Liver (tissue), 9 donors: ENCODE data around the gene TPGS2. TPM values are rescaled to one million over a fixed set of nuclear protein-coding genes. Genes with fewer than 3 reads are reported as not detected.

Source experiments
- DNase-seq: peaks from one replicate; pipeline ENCODE4 v3.0.0-alpha.2; 2017; ENCODE audit warnings: low spot score
- H3K27ac ChIP-seq, 2 donors: one replicate each; pipeline ENCODE4 v1.7.0; 2013; ENCODE audit warnings: inconsistent platforms in 2 of 2, low read length in 2 of 2, control low read depth in 1 of 2, low read depth in 1 of 2, mild to moderate bottlenecking in 1 of 2
- H3K27me3 ChIP-seq, 4 donors: one replicate each; pipeline versions ENCODE4 v1.6.1 to v1.7.0; 2013; ENCODE audit warnings: low read length in 3 of 4, inconsistent platforms in 1 of 4, mild to moderate bottlenecking in 1 of 4, moderate library complexity in 1 of 4; ENCODE audit not compliant: control insufficient read depth in 4 of 4, insufficient read depth in 4 of 4
- H3K36me3 ChIP-seq, 4 donors: one replicate each; pipeline versions ENCODE4 v1.6.1 to v1.7.0; 2013; ENCODE audit warnings: low read length in 3 of 4, mild to moderate bottlenecking in 3 of 4, low read depth in 1 of 4, moderate library complexity in 1 of 4; ENCODE audit not compliant: control insufficient read depth in 4 of 4, insufficient read depth in 3 of 4
- H3K4me1 ChIP-seq, 4 donors: one replicate each; pipeline versions ENCODE4 v1.6.1 to v1.7.0; 2013; ENCODE audit warnings: low read length in 3 of 4, mild to moderate bottlenecking in 3 of 4, moderate library complexity in 1 of 4; ENCODE audit not compliant: control insufficient read depth in 4 of 4, insufficient read depth in 4 of 4
- H3K4me3 ChIP-seq, 3 donors: one replicate each; pipeline versions ENCODE4 v1.6.1 to v1.7.0; 2013; ENCODE audit warnings: low read length in 3 of 3, control low read depth in 1 of 3, low read depth in 1 of 3, mild to moderate bottlenecking in 1 of 3
- H3K9ac ChIP-seq, 2 donors: one replicate each; pipeline ENCODE4 v1.7.0; 2013; ENCODE audit warnings: low read length in 2 of 2, mild to moderate bottlenecking in 2 of 2, moderate library complexity in 2 of 2, control low read depth in 1 of 2, low read depth in 1 of 2
- H3K9me3 ChIP-seq, 4 donors: one replicate each; pipeline versions ENCODE4 v1.6.1 to v1.7.0; 2013; ENCODE audit warnings: low read length in 3 of 4; ENCODE audit not compliant: control insufficient read depth in 4 of 4
- ATF3 ChIP-seq: IDR thresholded peaks from 2 replicates; pipeline ENCODE4 v1.6.1; 2016; ENCODE audit warnings: antibody characterized with exemption
- CTCF ChIP-seq: fragments of 150-350 bp; IDR thresholded peaks from 2 replicates; pipeline ENCODE4 v1.5.1; 2017; ENCODE audit warnings: improper control_type of control experiment, low read depth, low read length; ENCODE audit not compliant: missing input control
- EGR1 ChIP-seq, 2 donors: IDR thresholded peaks; 2 replicates each; pipeline ENCODE4 v1.6.1; 2016 to 2018; ENCODE audit warnings: antibody characterized with exemption in 2 of 2, low read depth in 2 of 2
- FOXA2 ChIP-seq: IDR thresholded peaks from 2 replicates; pipeline ENCODE4 v1.6.1; 2016; ENCODE audit warnings: antibody characterized with exemption
- GABPA ChIP-seq, 2 donors: IDR thresholded peaks in 1 of 2; conservative IDR thresholded peaks in 1 of 2; 2 replicates each; pipeline ENCODE4 v1.6.1; 2016; ENCODE audit warnings: antibody characterized with exemption in 2 of 2, mild to moderate bottlenecking in 1 of 2, moderate library complexity in 1 of 2
- HNF4A ChIP-seq, 2 donors: conservative IDR thresholded peaks; 2 replicates each; pipeline ENCODE4 v1.6.1; 2016; ENCODE audit warnings: antibody characterized with exemption in 2 of 2, mild to moderate bottlenecking in 2 of 2
- HNF4G ChIP-seq: IDR thresholded peaks from 2 replicates; pipeline ENCODE4 v1.6.1; 2016; ENCODE audit warnings: antibody characterized with exemption
- NR2F2 ChIP-seq: IDR thresholded peaks from 2 replicates; pipeline ENCODE4 v1.6.1; 2016; ENCODE audit warnings: antibody characterized with exemption
- RAD21 ChIP-seq, 2 donors: IDR thresholded peaks; 2 replicates each; pipeline ENCODE4 v1.6.1; 2016; ENCODE audit warnings: antibody characterized with exemption in 2 of 2, mild to moderate bottlenecking in 2 of 2
- SP1 ChIP-seq: IDR thresholded peaks from 2 replicates; pipeline ENCODE4 v1.6.1; 2018; ENCODE audit warnings: antibody characterized with exemption, mild to moderate bottlenecking
- TAF1 ChIP-seq: conservative IDR thresholded peaks from 2 replicates; pipeline ENCODE4 v1.6.1; 2016; ENCODE audit warnings: antibody characterized with exemption, mild to moderate bottlenecking
- YY1 ChIP-seq: IDR thresholded peaks from 2 replicates; pipeline ENCODE4 v1.6.1; 2016; ENCODE audit warnings: antibody characterized with exemption, mild to moderate bottlenecking
- ZBTB33 ChIP-seq: IDR thresholded peaks from 2 replicates; pipeline ENCODE4 v1.6.1; 2016; ENCODE audit warnings: antibody characterized with exemption
- WGBS: extraction: QIAGEN DNeasy Blood & Tissue Kit; methylation state at CpG from one replicate; pipeline ENCODE4 v1.1.7; 2013; 5-methylcytosine and 5-hydroxymethylcytosine counted together
- polyA plus RNA-seq, 2 donors: library from polyadenylated mRNA; stranded (reverse) in 1 of 2; unstranded in 1 of 2; fragments of 200-250 nt in 1 of 2; fragments of >200 nt in 1 of 2; fragmentation: Nextera tagmentation in 1 of 2; extraction: Ambion mirVana in 1 of 2; gene quantifications; one replicate each; pipeline versions ENCODE4 v1.2.1 to v1.2.3, GENCODE V29; 2013 to 2015
- total RNA-seq, 2 donors: library from RNA; depleted of rRNA; stranded (reverse); fragments of >200 nt; gene quantifications; one replicate each; pipeline ENCODE4 v1.2.3, GENCODE V29; 2014
- TF ChIP-seq, protein P1 (sequence below): IDR thresholded peaks from 2 replicates; pipeline ENCODE4 v1.6.1; 2016; ENCODE audit warnings: antibody characterized with exemption, mild to moderate bottlenecking
- donor health status: healthy.
- donor health status: healthy.
- donor health status: healthy.
- donor health status: healthy.
- donor health status: healthy.

The TPGS2 gene
- total and polyA plus RNA-seq, 4 donors: 20.2 to 57.4 (median 21.2) TPM

GRCh38 chr18:36831139-36831538, 2.3 kb upstream of the TPGS2 start (continued):
- TF ChIP-seq, protein P1, sequence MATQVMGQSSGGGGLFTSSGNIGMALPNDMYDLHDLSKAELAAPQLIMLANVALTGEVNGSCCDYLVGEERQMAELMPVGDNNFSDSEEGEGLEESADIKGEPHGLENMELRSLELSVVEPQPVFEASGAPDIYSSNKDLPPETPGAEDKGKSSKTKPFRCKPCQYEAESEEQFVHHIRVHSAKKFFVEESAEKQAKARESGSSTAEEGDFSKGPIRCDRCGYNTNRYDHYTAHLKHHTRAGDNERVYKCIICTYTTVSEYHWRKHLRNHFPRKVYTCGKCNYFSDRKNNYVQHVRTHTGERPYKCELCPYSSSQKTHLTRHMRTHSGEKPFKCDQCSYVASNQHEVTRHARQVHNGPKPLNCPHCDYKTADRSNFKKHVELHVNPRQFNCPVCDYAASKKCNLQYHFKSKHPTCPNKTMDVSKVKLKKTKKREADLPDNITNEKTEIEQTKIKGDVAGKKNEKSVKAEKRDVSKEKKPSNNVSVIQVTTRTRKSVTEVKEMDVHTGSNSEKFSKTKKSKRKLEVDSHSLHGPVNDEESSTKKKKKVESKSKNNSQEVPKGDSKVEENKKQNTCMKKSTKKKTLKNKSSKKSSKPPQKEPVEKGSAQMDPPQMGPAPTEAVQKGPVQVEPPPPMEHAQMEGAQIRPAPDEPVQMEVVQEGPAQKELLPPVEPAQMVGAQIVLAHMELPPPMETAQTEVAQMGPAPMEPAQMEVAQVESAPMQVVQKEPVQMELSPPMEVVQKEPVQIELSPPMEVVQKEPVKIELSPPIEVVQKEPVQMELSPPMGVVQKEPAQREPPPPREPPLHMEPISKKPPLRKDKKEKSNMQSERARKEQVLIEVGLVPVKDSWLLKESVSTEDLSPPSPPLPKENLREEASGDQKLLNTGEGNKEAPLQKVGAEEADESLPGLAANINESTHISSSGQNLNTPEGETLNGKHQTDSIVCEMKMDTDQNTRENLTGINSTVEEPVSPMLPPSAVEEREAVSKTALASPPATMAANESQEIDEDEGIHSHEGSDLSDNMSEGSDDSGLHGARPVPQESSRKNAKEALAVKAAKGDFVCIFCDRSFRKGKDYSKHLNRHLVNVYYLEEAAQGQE: no peak
- TF ChIP-seq YY1 (no peak), HNF4G (no peak), GABPA (IDR thresholded peaks at IDR 0.05 in 1 of 2, conservative IDR thresholded peaks at IDR 0.05 in 1 of 2) (no peak), ATF3 (no peak), SP1 (no peak), EGR1 (IDR thresholded peaks at IDR 0.05; ENCODE audit: low read depth in 2 of 2) (no peak)

- Histone ChIP-seq H3K9me3 (no peaks in the 10 kb centered on the region), H3K4me1 (peaks cover 2 to 14% (median 12%) of the 10 kb centered on the region in 4 donors), H3K27me3 (no peaks in the 10 kb centered on the region), H3K4me3 (peak overlapping the region in 1 of 3 donors; percentile 49), H3K27ac (no peak overlapping the region), H3K9ac (no peak overlapping the region), H3K36me3 (no peaks in the 10 kb centered on the region)
- DNase-seq: no peak
- WGBS: 58% methylated on average over 1 of the region's 1 CpG
- TF ChIP-seq GABPA (IDR thresholded peaks at IDR 0.05 in 1 of 2, conservative IDR thresholded peaks at IDR 0.05 in 1 of 2) (no peak), FOXA2 (no peak), NR2F2 (no peak), CTCF (no peak), EGR1 (IDR thresholded peaks at IDR 0.05; ENCODE audit: low read depth in 2 of 2) (no peak), ZBTB33 (no peak), TAF1 (no peak), HNF4A (conservative IDR thresholded peaks at IDR 0.05) (no peak), YY1 (no peak), RAD21 (IDR thresholded peaks at IDR 0.05) (no peak), ATF3 (no peak)
- TF ChIP-seq, protein P1: no peak
Observed at GRCh38 chr18:36830158-36830495, 1.3 kb upstream of the TPGS2 start.
